ENCODE results near the gene GMPS.

- TF ChIP-seq, protein P1, sequence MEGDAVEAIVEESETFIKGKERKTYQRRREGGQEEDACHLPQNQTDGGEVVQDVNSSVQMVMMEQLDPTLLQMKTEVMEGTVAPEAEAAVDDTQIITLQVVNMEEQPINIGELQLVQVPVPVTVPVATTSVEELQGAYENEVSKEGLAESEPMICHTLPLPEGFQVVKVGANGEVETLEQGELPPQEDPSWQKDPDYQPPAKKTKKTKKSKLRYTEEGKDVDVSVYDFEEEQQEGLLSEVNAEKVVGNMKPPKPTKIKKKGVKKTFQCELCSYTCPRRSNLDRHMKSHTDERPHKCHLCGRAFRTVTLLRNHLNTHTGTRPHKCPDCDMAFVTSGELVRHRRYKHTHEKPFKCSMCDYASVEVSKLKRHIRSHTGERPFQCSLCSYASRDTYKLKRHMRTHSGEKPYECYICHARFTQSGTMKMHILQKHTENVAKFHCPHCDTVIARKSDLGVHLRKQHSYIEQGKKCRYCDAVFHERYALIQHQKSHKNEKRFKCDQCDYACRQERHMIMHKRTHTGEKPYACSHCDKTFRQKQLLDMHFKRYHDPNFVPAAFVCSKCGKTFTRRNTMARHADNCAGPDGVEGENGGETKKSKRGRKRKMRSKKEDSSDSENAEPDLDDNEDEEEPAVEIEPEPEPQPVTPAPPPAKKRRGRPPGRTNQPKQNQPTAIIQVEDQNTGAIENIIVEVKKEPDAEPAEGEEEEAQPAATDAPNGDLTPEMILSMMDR (IDR thresholded peaks at IDR 0.05), result no peak
- no peak for TF ChIP-seq EP300 (IDR thresholded peaks at IDR 0.05)
Measured at GRCh38 chr3:155917781-155918180, 47.3 kb downstream of the GMPS start.
